HG02973 (cell line): ENCODE results near the gene LSMEM2.

Source experiments
- ATAC-seq: cut with Tn5 transposase; IDR thresholded peaks from one replicate; pipeline ENCODE4 v1.9.1; 2021; ENCODE audit warnings: moderate library complexity; ENCODE audit not compliant: unreplicated experiment

The LSMEM2 gene

GRCh38 chr3:50320853-50321335 is 42.0 kb downstream of the LSMEM2 start:
- peak; percentile 36 for ATAC-seq

- peak; percentile 72 for ATAC-seq
These were observed 42.6 kb downstream of the LSMEM2 start for GRCh38 chr3:50321336-50322114.

- ATAC-seq: no peak
These were observed 43.2 kb downstream of the LSMEM2 start for GRCh38 chr3:50322115-50322385.

GRCh38 chr3:50322386-50323091 is 43.7 kb downstream of the LSMEM2 start, which contains the start of gene HYAL2:
TSS of gene HYAL2 (minus strand) at chr3:50322745. CDS start at chr3:50320489, 2,256 bp downstream.
- no peak for ATAC-seq

GRCh38 chr3:50323092-50323600 is 44.3 kb downstream of the LSMEM2 start:
- ATAC-seq: no peak

- ATAC-seq: no peak
These were observed 44.8 kb downstream of the LSMEM2 start for GRCh38 chr3:50323614-50324199.

- ATAC-seq: no peak
These were observed 45.6 kb downstream of the LSMEM2 start for GRCh38 chr3:50324351-50325112.

GRCh38 chr3:50325113-50325480 is 46.2 kb downstream of the LSMEM2 start:
- no peak for ATAC-seq

GRCh38 chr3:50325497-50326181 is 46.8 kb downstream of the LSMEM2 start:
- ATAC-seq: no peak

GRCh38 chr3:50326182-50326541 is 47.3 kb downstream of the LSMEM2 start:
- no peak for ATAC-seq

- no peak for ATAC-seq
These were observed 48.2 kb downstream of the LSMEM2 start for GRCh38 chr3:50327129-50327528.

GRCh38 chr3:50327943-50328691 is 49.2 kb downstream of the LSMEM2 start, which contains the start of gene TUSC2:
TSS of gene TUSC2 (minus strand) at chr3:50328223. CDS start at chr3:50328099, 124 bp downstream.
- ATAC-seq: peak; percentile 75

GRCh38 chr3:50330330-50330729 is 51.4 kb downstream of the LSMEM2 start:
- ATAC-seq: no peak

- ATAC-seq: no peak
These were observed 52.5 kb downstream of the LSMEM2 start for GRCh38 chr3:50331364-50331907.

- no peak for ATAC-seq
These were observed 54.9 kb downstream of the LSMEM2 start for GRCh38 chr3:50333744-50334328.

- ATAC-seq: no peak
These were observed 55.6 kb downstream of the LSMEM2 start for GRCh38 chr3:50334339-50335075.

GRCh38 chr3:50336452-50337174 is 57.7 kb downstream of the LSMEM2 start:
- ATAC-seq: peak; percentile 32
